H1 (cell line): ENCODE results near the gene FCGR3B. TPM values are rescaled to one million over a fixed set of nuclear protein-coding genes. Genes with fewer than 3 reads are reported as not detected.
"Not testable (repeated sequence)": the region's sequence is repeated elsewhere in the genome, so short reads cannot be mapped to it uniquely, and the experiment has no call there.

Experiments
- CTCF ChIA-PET: fragments of 300-600 bp; sonication (Branson Sonifier 250); formaldehyde crosslinking; loops from one replicate; lab custom pipeline; 2021; ENCODE audit not compliant: partially characterized antibody; lab: Charles Lee
- POLR2A ChIA-PET: fragments of 300-600 bp; sonication (Branson Sonifier 250); formaldehyde crosslinking; loops from one replicate; lab custom pipeline; 2021; ENCODE audit warnings: inconsistent platforms; ENCODE audit not compliant: partially characterized antibody; lab: Charles Lee
- DNase-seq, 2 experiments: peaks; one replicate each; pipeline versions ENCODE4 v3.0.0 to v3.0.0-alpha.2; 2010 to 2022; ENCODE audit warnings: low spot score in 2 of 2, low read depth in 1 of 2, mixed read lengths in 1 of 2
- FAIRE-seq: peaks from 2 replicates; lab custom pipeline; 2011; peaks lifted over from hg19 to GRCh38; lab: Jason Lieb, UNC
- H2AFZ ChIP-seq: 2 replicates; pipeline ENCODE4 v1.8.1; 2012; ENCODE audit warnings: low read length, inconsistent platforms
- H2AK5ac ChIP-seq: 2 replicates; pipeline ENCODE4 v1.6.1; 2013; ENCODE audit warnings: low read depth, low read length
- H2BK120ac ChIP-seq: replicated peaks from 2 replicates; pipeline ENCODE3; 2013; ENCODE audit warnings: low read depth, low read length, inconsistent platforms
- H2BK12ac ChIP-seq: 2 replicates; pipeline ENCODE4 v1.6.1; 2013; ENCODE audit warnings: low read depth, low read length
- H2BK15ac ChIP-seq: 2 replicates; pipeline ENCODE4 v1.6.1; 2013; ENCODE audit warnings: low read length
- H2BK20ac ChIP-seq: 2 replicates; pipeline ENCODE4 v1.6.1; 2013; ENCODE audit warnings: low read length
- H2BK5ac ChIP-seq: 2 replicates; pipeline ENCODE4 v1.6.1; 2013; ENCODE audit warnings: low read depth, low read length
- H3K14ac ChIP-seq: 2 replicates; pipeline ENCODE4 v1.6.1; 2013; ENCODE audit warnings: inconsistent platforms; ENCODE audit not compliant: insufficient read length
- H3K18ac ChIP-seq: 2 replicates; pipeline ENCODE4 v1.6.1; 2013; ENCODE audit warnings: low read length; ENCODE audit errors: extremely low read depth
- H3K23ac ChIP-seq: 2 replicates; pipeline ENCODE4 v1.6.1; 2013; ENCODE audit warnings: inconsistent platforms; ENCODE audit not compliant: insufficient read length
- H3K23me2 ChIP-seq: 2 replicates; pipeline ENCODE4 v1.6.1; 2013; ENCODE audit warnings: low read depth, low read length
- H3K27ac ChIP-seq: 2 replicates; pipeline ENCODE4 v1.6.1; 2011; ENCODE audit warnings: low read depth, low read length, inconsistent platforms
- H3K27me3 ChIP-seq, 4 experiments: replicated peaks in 1 of 4; 1 replicate in 1 of 4; 2 replicates in 3 of 4; pipeline versions ENCODE4 v1.6.1 to v1.8.1; 2011 to 2013; ENCODE audit warnings: low read length in 3 of 4, mild to moderate bottlenecking in 3 of 4, inconsistent platforms in 2 of 4, mixed read lengths in 2 of 4, moderate library complexity in 1 of 4; ENCODE audit not compliant: control insufficient read depth in 3 of 4, insufficient read depth in 3 of 4; ENCODE audit errors: extremely low read depth in 1 of 4
- H3K36me3 ChIP-seq, 4 experiments: 2 replicates each; pipeline versions ENCODE4 v1.6.1 to v1.8.1; 2011 to 2013; ENCODE audit warnings: mild to moderate bottlenecking in 4 of 4, low read length in 3 of 4, moderate library complexity in 2 of 4, control low read depth in 1 of 4, inconsistent platforms in 1 of 4; ENCODE audit not compliant: insufficient read depth in 4 of 4, control insufficient read depth in 2 of 4
- H3K4ac ChIP-seq: replicated peaks from 2 replicates; pipeline ENCODE3; 2013; ENCODE audit warnings: low read length, low read depth, mixed read lengths, inconsistent platforms; ENCODE audit not compliant: insufficient read length
- H3K4me1 ChIP-seq, 4 experiments: replicated peaks in 1 of 4; 1 replicate in 1 of 4; 2 replicates in 3 of 4; pipeline versions ENCODE4 v1.6.1 to v1.8.1; 2011 to 2013; ENCODE audit warnings: low read length in 3 of 4, inconsistent platforms in 2 of 4, mixed read lengths in 1 of 4; ENCODE audit not compliant: insufficient read depth in 4 of 4, control insufficient read depth in 3 of 4
- H3K4me2 ChIP-seq, 2 experiments: 2 replicates each; pipeline versions ENCODE4 v1.6.1 to v1.8.1; 2011 to 2013; ENCODE audit warnings: low read depth in 2 of 2, low read length in 2 of 2, control low read depth in 1 of 2, inconsistent platforms in 1 of 2, mild to moderate bottlenecking in 1 of 2; ENCODE audit not compliant: insufficient read depth in 1 of 2
- H3K4me3 ChIP-seq, 4 experiments: fragments of 200-600, 300-600 bp in 1 of 4; sonication (generic), shearing (Covaris generic), sonication (Bioruptor Twin) in 1 of 4; 2 replicates each; pipeline versions ENCODE4 v1.5.1 to v1.8.1; 2011 to 2016; ENCODE audit warnings: low read length in 4 of 4, low read depth in 3 of 4, control low read depth in 2 of 4, inconsistent platforms in 2 of 4, mild to moderate bottlenecking in 2 of 4, mixed read lengths in 1 of 4, moderate library complexity in 1 of 4; ENCODE audit not compliant: insufficient read depth in 2 of 4; ENCODE audit errors: extremely low read depth in 1 of 4
- H3K56ac ChIP-seq: replicated peaks from 2 replicates; pipeline ENCODE3; 2013; ENCODE audit warnings: low read depth, mild to moderate bottlenecking, mixed read lengths, low read length, inconsistent platforms; ENCODE audit not compliant: insufficient read length
- H3K79me1 ChIP-seq: 2 replicates; pipeline ENCODE4 v1.6.1; 2013; ENCODE audit warnings: low read depth, low read length, control low read depth
- H3K79me2 ChIP-seq, 2 experiments: 2 replicates each; pipeline versions ENCODE4 v1.6.1 to v1.8.1; 2012 to 2013; ENCODE audit warnings: low read length in 2 of 2, mild to moderate bottlenecking in 2 of 2, inconsistent platforms in 1 of 2; ENCODE audit not compliant: insufficient read depth in 2 of 2, control insufficient read depth in 1 of 2
- H3K9ac ChIP-seq, 4 experiments: replicated peaks in 1 of 4; 1 replicate in 1 of 4; 2 replicates in 3 of 4; pipeline versions ENCODE4 v1.6.1 to v1.8.1; 2011 to 2013; ENCODE audit warnings: low read depth in 3 of 4, low read length in 3 of 4, control low read depth in 2 of 4, mild to moderate bottlenecking in 2 of 4, moderate library complexity in 2 of 4, inconsistent platforms in 1 of 4; ENCODE audit errors: extremely low read depth in 1 of 4
- H3K9me3 ChIP-seq, 2 experiments: 2 replicates each; pipeline versions ENCODE4 v1.6.1 to v1.8.1; 2012 to 2013; ENCODE audit warnings: mild to moderate bottlenecking in 2 of 2, moderate library complexity in 2 of 2, control low read depth in 1 of 2, inconsistent platforms in 1 of 2, low read depth in 1 of 2, low read length in 1 of 2, mixed read lengths in 1 of 2; ENCODE audit not compliant: insufficient read depth in 2 of 2
- H4K20me1 ChIP-seq, 2 experiments: replicated peaks in 1 of 2; 2 replicates each; pipeline versions ENCODE3 to v1.8.1; 2011 to 2013; ENCODE audit warnings: inconsistent platforms in 2 of 2, low read length in 2 of 2, mild to moderate bottlenecking in 1 of 2; ENCODE audit not compliant: insufficient read depth in 2 of 2, control insufficient read depth in 1 of 2
- H4K5ac ChIP-seq: 2 replicates; pipeline ENCODE4 v1.6.1; 2013; ENCODE audit warnings: low read length, low read depth, mixed read lengths, inconsistent platforms; ENCODE audit not compliant: insufficient read length
- H4K8ac ChIP-seq: 2 replicates; pipeline ENCODE4 v1.8.0; 2013; ENCODE audit warnings: mild to moderate bottlenecking, moderate library complexity, low read length, inconsistent platforms; ENCODE audit not compliant: insufficient read depth; ENCODE audit errors: extremely low read depth
- H4K91ac ChIP-seq: replicated peaks from 2 replicates; pipeline ENCODE3; 2013; ENCODE audit warnings: low read length, mixed read lengths, inconsistent platforms; ENCODE audit not compliant: insufficient read length
- WGBS, 2 experiments: shearing (Covaris generic) in 1 of 2; methylation state at CpG; one replicate each; pipeline versions ENCODE4 v1.1.6 to v1.1.7; 2013 to 2015; ENCODE audit warnings: low lambda C conversion rate in 2 of 2, mixed read lengths in 2 of 2, inconsistent platforms in 1 of 2, low coverage in 1 of 2, missing lambda C conversion rate in 1 of 2; ENCODE audit not compliant: insufficient replicate concordance in 2 of 2, insufficient coverage in 1 of 2, insufficient read length in 1 of 2; ENCODE audit errors: extremely low coverage in 1 of 2, missing lambda C conversion rate in 1 of 2; 5-methylcytosine and 5-hydroxymethylcytosine counted together
- polyA plus RNA-seq, 7 experiments: library from polyadenylated mRNA; depleted of rRNA in 3 of 7; stranded (reverse) in 5 of 7; unstranded in 2 of 7; fragments of >200 nt in 5 of 7; fragments of 200-250 nt in 2 of 7; gene quantifications; 1 replicate in 5 of 7; 2 replicates in 1 of 7; 4 replicates in 1 of 7; pipeline versions ENCODE4 v1.2.1 to v1.2.3, GENCODE V29; 2011 to 2013; ENCODE audit warnings: missing spikeins in 2 of 7, mixed read lengths in 2 of 7
- total RNA-seq: library from RNA; stranded (reverse); fragmentation: NEBNext Ultra II Directional; extraction: Animal tissue kit (Norgen Biotek cat#: 25700); gene quantifications from 2 replicates; pipeline ENCODE4 v1.2.1, GENCODE V29; 2021

The FCGR3B gene
- total and polyA plus RNA-seq, 2 of the 8 experiments (the other 6 are each of a cell fraction or from before 2014, with no cell fraction given), result not detected

- H2BK15ac ChIP-seq, H3K14ac ChIP-seq, H3K4me1 ChIP-seq, CTCF ChIA-PET, H3K56ac ChIP-seq, H3K36me3 ChIP-seq, H3K4me3 ChIP-seq, H3K9ac ChIP-seq, H3K27me3 ChIP-seq, H2BK120ac ChIP-seq, POLR2A ChIA-PET, H4K91ac ChIP-seq, H3K9me3 ChIP-seq, H2BK12ac ChIP-seq, H4K8ac ChIP-seq, H3K23me2 ChIP-seq, FAIRE-seq, H3K23ac ChIP-seq, H3K4me2 ChIP-seq, H4K5ac ChIP-seq, H3K79me1 ChIP-seq, H4K20me1 ChIP-seq, H3K79me2 ChIP-seq, H3K18ac ChIP-seq, H2AK5ac ChIP-seq, H2BK20ac ChIP-seq, H3K27ac ChIP-seq, DNase-seq, H3K4ac ChIP-seq, H2BK5ac ChIP-seq: not testable (repeated sequence)
- WGBS, 2 experiments, result 73% methylated on average over 10 of the region's 15 CpGs; no CpG with 5 or more reads in 1 of the 2 experiments
- peak overlapping the region; percentile 70 for H2AFZ ChIP-seq
Measured at GRCh38 chr1:161671045-161672020, 40.4 kb upstream of the FCGR3B start.
